C4-2B (cell line): Measurements from ENCODE around the gene NRXN3.

Experiments
- CTCF ChIP-seq: fragments of 450-650 bp; conservative IDR thresholded peaks from 2 replicates; pipeline ENCODE4 v1.5.1; 2017; ENCODE audit warnings: mild to moderate bottlenecking
- ZFX ChIP-seq: fragments of 450-650 bp; IDR thresholded peaks from 2 replicates; pipeline ENCODE4 v1.6.1; 2017

- TF ChIP-seq CTCF (no peak), ZFX (no peak)
Measured at GRCh38 chr14:79161571-79161970, 991.4 kb downstream of the NRXN3 start.
